ENCODE results near the gene SRGAP3.

GRCh38 chr3:9107738-9108137 lies 141.7 kb downstream of the SRGAP3 start:
- TF ChIP-seq E2F4 (IDR thresholded peaks at IDR 0.05; ENCODE audit: low read depth, low read length): no peak
- no peak for TF ChIP-seq POLR2AphosphoS2 (IDR thresholded peaks at IDR 0.05; ENCODE audit: low read depth, low read length)
- TF ChIP-seq CTCF (IDR thresholded peaks at IDR 0.05 in 2 of 3, conservative IDR thresholded peaks at IDR 0.05 in 1 of 3; ENCODE audit: control insufficient read depth in 2 of 3, extremely low read depth in 1 of 3, insufficient read depth in 1 of 3, low read depth in 3 of 3, low read length in 3 of 3): no peak
- no peak for TF ChIP-seq POLR2AphosphoS5 (IDR thresholded peaks at IDR 0.05; ENCODE audit: low read length)
- TF ChIP-seq MAX (IDR thresholded peaks at IDR 0.05; ENCODE audit: low read depth, low read length): no peak
- no peak for TF ChIP-seq GABPA (IDR thresholded peaks at IDR 0.05; ENCODE audit: low read depth)
